GM12864 (cell line): ENCODE measurements around the gene CAPS.

Experiments used
- DNase-seq: peaks from one replicate; pipeline ENCODE4 v3.0.0-alpha.2; 2011; ENCODE audit warnings: low read depth
- H3K4me3 ChIP-seq: 2 replicates; pipeline ENCODE4 v1.5.1; 2011; ENCODE audit warnings: mild to moderate bottlenecking, low read depth, low read length, control low read depth
- TF ChIP-seq, protein P1 (sequence below): IDR thresholded peaks from 2 replicates; pipeline ENCODE4 v1.5.1; 2011; ENCODE audit warnings: low read depth, mild to moderate bottlenecking, moderate library complexity, low read length, control low read depth, inconsistent platforms; ENCODE audit errors: missing control alignments

The CAPS gene

DNA sequence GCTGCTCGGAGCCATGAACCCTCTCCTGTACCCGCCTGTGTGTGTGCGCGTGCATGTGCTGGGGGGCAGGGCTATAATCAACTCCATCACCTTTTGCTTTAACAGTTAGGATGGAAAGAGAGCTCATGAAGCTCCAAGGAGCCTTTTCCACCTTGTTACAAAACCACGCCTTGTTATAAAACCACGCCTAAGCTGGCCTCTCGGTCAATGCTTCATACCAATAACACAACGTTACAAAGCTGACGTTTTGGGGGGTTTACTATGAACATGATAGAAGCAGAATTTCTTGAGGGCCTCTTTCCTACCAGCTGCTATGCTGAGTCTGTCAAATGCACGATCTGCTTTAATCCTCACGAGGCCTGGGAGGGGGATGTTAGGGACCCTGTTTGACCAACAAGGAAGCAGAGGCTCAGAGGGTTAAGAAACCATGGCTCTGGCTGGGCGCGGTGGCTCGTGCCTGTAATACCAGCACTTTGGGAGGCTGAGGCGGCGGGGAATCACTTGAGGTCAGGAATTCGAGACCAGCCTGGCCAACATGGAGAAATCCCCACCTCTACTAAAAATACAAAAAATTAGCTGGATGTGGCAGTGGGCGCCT lies 11.9 kb downstream of the CAPS start:
- H3K4me3 ChIP-seq = no peak overlapping the region
- DNase-seq = no peak
- TF ChIP-seq, protein P1, sequence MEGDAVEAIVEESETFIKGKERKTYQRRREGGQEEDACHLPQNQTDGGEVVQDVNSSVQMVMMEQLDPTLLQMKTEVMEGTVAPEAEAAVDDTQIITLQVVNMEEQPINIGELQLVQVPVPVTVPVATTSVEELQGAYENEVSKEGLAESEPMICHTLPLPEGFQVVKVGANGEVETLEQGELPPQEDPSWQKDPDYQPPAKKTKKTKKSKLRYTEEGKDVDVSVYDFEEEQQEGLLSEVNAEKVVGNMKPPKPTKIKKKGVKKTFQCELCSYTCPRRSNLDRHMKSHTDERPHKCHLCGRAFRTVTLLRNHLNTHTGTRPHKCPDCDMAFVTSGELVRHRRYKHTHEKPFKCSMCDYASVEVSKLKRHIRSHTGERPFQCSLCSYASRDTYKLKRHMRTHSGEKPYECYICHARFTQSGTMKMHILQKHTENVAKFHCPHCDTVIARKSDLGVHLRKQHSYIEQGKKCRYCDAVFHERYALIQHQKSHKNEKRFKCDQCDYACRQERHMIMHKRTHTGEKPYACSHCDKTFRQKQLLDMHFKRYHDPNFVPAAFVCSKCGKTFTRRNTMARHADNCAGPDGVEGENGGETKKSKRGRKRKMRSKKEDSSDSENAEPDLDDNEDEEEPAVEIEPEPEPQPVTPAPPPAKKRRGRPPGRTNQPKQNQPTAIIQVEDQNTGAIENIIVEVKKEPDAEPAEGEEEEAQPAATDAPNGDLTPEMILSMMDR = no peak

DNA sequence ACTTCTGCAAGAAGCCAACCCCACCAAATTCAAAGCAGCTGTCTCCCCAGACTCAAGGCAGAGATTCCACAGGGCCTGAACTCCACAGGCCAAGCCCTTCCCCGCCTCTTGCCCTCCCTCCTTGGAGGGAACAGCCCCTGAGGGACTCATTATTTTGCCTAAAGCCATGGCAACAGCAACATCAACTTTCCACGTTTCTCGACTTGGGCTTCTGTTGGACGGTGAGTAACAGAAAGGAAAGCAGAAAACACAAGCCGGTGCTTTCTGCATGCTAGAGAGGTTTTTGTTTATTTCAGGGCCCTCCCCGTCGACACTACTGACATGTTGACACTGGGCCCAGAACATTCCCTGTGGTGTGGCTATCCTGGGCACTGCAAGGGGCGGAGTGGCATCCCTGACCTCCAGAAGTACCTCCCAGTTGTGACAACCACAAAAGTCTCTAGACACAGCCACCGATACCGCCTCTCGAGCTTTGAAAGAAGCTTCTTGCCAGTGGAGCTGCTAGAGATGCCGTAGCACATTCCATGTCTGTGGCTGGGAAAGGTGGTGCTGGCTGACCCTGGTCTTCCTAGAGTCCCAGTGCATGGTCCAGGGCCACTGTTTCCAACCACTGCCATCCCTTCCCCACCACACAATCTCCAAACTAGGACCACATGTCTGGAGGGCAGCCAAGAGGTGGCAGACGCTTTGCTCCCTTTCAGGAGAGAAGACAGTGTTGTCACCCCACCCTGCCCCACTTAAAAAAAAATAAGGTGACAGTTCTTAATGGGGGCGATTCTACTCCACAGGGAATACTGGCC lies 12.8 kb downstream of the CAPS start:
- TF ChIP-seq, protein P1 = no peak
- H3K4me3 ChIP-seq = no peak overlapping the region
- no peak for DNase-seq

DNA sequence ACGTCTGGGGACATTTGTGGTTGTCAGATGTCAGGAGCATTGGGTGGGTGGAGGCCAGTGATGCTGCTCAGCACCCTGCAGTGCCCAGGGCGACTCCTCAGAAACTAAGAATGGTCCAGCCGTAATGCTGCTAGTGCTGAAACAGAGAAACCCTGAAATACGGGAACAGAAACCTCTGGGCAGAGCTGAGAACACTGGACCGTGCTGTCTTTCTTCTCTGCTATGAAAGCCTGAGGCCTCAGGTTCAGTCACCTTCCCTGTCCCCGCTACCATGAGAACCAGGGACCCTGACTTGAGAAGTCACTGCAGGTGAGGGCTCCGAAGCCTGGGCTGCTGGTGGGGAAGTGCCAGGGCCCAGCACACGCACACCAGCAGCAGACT lies 13.4 kb downstream of the CAPS start:
- DNase-seq = no peak
- no peak overlapping the region for H3K4me3 ChIP-seq
- TF ChIP-seq, protein P1 = no peak

DNA sequence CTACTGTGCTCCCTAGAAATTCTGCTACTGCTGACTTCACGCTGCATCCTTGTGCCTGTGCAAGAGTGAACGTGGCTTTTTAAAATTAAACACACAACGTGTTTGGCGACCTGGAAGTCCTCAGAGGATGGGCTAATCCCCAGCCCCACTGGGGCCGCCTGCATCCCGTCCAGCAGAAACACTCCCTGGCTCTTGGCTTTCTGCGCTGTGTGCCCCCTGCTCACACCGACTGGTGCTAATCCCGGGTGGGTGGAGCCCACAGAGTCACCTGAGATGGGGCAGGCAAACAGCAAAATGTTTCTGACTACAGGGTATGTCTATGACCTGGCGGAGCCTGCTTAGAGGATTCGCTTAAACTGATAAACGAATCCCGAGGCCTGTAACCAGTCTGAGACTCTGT lies 15.1 kb downstream of the CAPS start:
- TF ChIP-seq, protein P1 = no peak
- H3K4me3 ChIP-seq = no peak overlapping the region
- no peak for DNase-seq

DNA sequence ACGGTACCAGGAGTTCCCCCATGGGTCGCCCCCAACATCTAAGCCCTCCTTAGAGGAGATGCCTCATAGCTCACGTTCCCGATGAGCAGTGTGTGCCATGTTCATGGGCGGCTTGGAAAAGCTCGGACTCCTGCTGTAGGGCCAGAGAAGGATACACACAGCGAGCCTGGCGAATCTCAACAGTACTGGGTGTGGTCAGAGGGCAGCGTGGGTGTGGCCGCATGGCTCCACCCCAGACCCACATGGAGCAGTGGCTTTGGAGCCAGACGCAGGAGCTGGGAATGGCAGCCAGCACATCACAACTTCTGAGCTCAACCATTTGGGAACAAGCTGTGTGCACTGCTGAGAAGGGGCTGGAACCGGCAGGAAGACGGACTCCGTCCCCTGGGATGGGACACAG lies 15.6 kb downstream of the CAPS start:
- no peak overlapping the region for H3K4me3 ChIP-seq
- TF ChIP-seq, protein P1 = no peak
- DNase-seq = no peak

DNA sequence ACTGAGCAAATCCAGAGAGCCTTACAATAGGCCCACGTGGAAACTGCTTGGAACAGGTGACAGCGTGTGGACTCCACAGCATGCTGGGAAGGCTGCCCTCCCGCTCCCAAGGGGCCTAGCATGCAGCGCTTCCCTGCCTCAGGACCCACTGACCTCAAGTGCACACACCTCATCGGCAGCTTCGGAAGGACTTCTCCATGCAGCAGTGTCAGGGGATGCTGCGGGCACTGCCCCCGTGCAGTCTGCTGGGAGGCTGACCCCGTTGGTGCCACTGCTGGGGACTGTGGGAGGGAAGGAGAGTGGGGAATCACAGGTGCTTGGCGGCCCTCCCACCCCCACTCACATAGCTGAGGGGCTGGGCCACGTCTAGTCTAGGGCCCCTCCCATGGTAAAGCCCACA lies 17.2 kb downstream of the CAPS start:
- H3K4me3 ChIP-seq = no peak overlapping the region
- TF ChIP-seq, protein P1 = no peak

DNA sequence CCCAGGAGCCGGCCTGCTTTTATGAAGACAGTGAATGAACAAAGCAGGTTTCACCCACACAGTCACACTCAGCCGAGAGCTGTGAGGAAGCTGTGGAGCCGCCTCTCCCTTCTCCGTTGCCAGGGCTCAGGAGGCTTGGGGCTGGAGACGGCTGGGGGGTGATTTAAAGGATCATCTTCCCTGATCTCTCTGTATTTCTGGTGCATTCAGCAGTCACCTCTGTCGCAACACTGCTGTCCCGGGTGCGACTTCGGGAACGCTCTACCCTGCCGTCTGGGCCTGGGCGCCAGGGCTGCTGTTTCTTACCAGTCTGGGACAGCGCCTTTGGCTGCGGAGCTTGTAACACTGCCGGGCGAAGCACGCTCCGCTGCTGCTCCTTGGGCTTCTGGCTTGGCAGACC lies 18.1 kb downstream of the CAPS start:
- no peak overlapping the region for H3K4me3 ChIP-seq
- DNase-seq = no peak
- TF ChIP-seq, protein P1 = no peak

More for the DNA sequence above, 17.2 kb downstream of the CAPS start:
- no peak for DNase-seq
